ENCODE results near the gene B4GAT1. TPM values are rescaled to one million over a fixed set of nuclear protein-coding genes. Genes with fewer than 3 reads are reported as not detected.

The B4GAT1 gene
- total and polyA plus RNA-seq, 2 experiments from 2014 or later: 40.8 to 41.5 TPM

DNA sequence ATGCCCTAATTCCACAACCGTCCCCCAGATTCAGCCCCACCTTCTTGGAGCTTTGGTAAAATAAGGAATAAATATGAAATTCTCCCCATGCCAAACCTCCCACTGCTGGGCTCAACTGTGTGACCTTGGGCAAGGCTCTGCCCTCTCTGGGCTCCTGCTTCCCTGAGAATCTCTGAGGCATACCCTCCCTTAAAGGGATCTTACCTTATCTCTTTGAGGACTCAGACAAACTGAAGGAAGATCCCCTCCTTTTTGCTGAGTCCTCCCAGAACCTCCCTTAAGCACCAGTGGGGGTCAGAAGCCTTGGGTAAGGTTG lies 33.3 kb downstream of the B4GAT1 start:
- no peak for DNase-seq (ENCODE audit: low spot score)
- Histone ChIP-seq H3K79me2 (peaks cover 29% of the 10 kb centered on the region), H3K9me2 (replicated peaks; ENCODE audit: insufficient read depth) (no peaks in the 10 kb centered on the region), H3K27ac (peak overlapping the region; percentile 97), H3K4me1 (ENCODE audit: insufficient read depth) (peaks cover 21% of the 10 kb centered on the region), H2AFZ (no peak overlapping the region), H3K27me3 (no peaks in the 10 kb centered on the region), H3K4me2 (peak overlapping the region; percentile 77), H3K36me3 (replicated peaks; ENCODE audit: insufficient read depth, low read depth) (no peaks in the 10 kb centered on the region), H3K4me3 (peak overlapping the region; percentile 27), H4K20me1 (ENCODE audit: insufficient read depth, poor library complexity, severe bottlenecking) (no peaks in the 10 kb centered on the region), H3K9me3 (ENCODE audit: low read depth) (no peaks in the 10 kb centered on the region)
- TF ChIP-seq EZH2phosphoT487 (IDR thresholded peaks at IDR 0.05; ENCODE audit: low read depth, severe bottlenecking, unreplicated experiment) (no peak), EZH2 (IDR thresholded peaks at IDR 0.05; ENCODE audit: borderline replicate concordance) (no peak)
- TF ChIP-seq, protein P1, sequence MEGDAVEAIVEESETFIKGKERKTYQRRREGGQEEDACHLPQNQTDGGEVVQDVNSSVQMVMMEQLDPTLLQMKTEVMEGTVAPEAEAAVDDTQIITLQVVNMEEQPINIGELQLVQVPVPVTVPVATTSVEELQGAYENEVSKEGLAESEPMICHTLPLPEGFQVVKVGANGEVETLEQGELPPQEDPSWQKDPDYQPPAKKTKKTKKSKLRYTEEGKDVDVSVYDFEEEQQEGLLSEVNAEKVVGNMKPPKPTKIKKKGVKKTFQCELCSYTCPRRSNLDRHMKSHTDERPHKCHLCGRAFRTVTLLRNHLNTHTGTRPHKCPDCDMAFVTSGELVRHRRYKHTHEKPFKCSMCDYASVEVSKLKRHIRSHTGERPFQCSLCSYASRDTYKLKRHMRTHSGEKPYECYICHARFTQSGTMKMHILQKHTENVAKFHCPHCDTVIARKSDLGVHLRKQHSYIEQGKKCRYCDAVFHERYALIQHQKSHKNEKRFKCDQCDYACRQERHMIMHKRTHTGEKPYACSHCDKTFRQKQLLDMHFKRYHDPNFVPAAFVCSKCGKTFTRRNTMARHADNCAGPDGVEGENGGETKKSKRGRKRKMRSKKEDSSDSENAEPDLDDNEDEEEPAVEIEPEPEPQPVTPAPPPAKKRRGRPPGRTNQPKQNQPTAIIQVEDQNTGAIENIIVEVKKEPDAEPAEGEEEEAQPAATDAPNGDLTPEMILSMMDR (IDR thresholded peaks at IDR 0.05; ENCODE audit: poor library complexity): no peak
- 87% methylated on average over 1 of the region's 1 CpG for WGBS (ENCODE audit: low lambda C conversion rate, missing lambda C conversion rate)

DNA sequence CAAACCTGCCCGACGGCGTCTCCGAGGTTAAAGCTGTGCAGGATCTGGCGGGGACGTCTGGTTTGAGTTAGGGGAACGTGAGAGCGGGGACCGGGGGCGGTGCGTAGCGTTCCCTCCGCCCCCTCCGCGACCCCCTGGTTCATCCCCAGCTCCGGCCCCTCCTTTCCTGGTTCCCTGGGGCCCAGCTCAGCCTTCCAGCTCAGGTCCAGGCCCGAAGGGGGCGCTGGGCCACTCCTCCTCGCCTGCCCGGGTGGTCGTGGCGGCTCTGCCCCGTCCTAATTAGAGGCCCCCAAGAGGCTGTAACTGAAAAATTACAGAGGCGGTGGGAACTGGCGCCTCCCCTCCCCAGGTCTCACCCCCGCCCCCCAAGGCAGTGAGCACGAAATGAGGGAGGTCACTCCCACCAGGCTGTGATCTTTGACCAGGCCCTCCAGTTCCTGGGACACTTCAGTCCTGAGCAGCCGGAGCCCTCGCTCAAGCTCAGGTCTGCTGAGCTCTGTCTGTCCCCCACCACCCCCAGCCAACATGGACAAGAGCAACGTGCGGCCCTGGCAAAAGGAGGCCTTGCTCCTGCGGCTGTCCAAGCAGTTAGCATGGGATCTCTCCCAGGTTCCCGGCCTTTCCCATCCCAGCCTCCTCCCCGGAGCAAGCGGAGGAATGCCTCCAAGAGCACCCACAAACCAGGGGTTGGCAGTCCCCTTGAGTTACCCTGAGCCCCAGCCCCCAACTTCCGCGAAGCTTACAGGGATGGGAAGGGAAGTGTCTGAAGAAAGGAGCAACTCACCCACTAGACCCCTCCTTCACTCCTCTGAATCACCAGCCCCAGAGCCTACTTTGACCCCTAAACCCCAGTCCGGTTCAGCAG lies 33.9 kb downstream of the B4GAT1 start:
- Histone ChIP-seq H3K79me2 (peaks cover 29% of the 10 kb centered on the region), H3K4me2 (peak overlapping the region; percentile 77), H3K9me2 (replicated peaks; ENCODE audit: insufficient read depth) (no peaks in the 10 kb centered on the region), H3K4me3 (peak overlapping the region; percentile 27), H3K36me3 (replicated peaks; ENCODE audit: insufficient read depth, low read depth) (no peaks in the 10 kb centered on the region), H3K27ac (peak overlapping the region; percentile 97), H4K20me1 (ENCODE audit: insufficient read depth, poor library complexity, severe bottlenecking) (no peaks in the 10 kb centered on the region), H3K9me3 (ENCODE audit: low read depth) (no peaks in the 10 kb centered on the region), H2AFZ (no peak overlapping the region), H3K4me1 (ENCODE audit: insufficient read depth) (peaks cover 15% of the 10 kb centered on the region), H3K27me3 (no peaks in the 10 kb centered on the region)
- peak; percentile 86 for DNase-seq (ENCODE audit: low spot score)
- TF ChIP-seq, protein P1 (IDR thresholded peaks at IDR 0.05; ENCODE audit: poor library complexity): peak; percentile 52
- TF ChIP-seq EZH2phosphoT487 (IDR thresholded peaks at IDR 0.05; ENCODE audit: low read depth, severe bottlenecking, unreplicated experiment): no peak
- 22% methylated on average over 23 of the region's 38 CpGs for WGBS (ENCODE audit: low lambda C conversion rate, missing lambda C conversion rate)

DNA sequence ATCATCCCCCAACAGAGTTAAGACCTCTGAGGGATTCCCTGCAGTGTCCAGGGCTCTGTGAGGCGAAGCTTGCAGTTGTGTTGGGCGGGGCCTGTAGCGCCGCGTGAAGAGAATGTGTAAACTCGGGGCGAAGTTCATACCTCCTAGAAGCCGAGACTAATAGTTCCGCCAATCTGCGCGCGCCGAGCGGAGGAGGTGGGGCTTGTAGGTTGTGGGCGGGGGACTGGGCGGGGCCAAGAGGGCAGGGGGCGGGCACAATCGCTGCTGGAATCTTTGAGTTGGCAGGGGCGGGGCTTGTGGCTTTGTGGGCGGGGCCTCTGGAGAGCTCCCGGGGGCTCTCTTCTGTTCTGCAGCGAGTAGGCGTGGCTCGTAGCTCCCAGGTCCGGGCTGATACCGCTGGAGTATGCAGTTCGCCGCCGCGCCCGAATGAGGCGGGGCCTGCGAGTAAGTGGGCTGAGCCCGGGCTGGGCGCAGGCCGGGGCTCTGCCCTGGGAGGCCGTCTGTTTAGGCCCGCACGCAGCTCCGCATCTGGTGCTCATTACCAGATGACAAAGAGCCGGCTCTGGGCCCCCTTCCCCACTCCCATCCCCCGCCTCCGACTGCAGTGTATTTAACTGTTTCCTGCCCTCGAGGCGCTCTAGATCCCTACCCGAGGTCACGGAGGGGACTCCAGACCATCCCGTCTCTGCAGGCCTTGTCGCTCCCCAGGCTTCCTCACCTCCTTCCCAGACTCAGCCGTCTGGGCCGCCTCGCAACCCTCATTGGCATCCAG lies 34.7 kb downstream of the B4GAT1 start:
- Histone ChIP-seq H3K79me2 (peaks cover 29% of the 10 kb centered on the region), H3K4me2 (peak overlapping the region; percentile 86), H3K27ac (peak overlapping the region; percentile 97), H3K27me3 (no peaks in the 10 kb centered on the region), H3K36me3 (replicated peaks; ENCODE audit: insufficient read depth, low read depth) (no peaks in the 10 kb centered on the region), H3K9me3 (ENCODE audit: low read depth) (no peaks in the 10 kb centered on the region), H3K4me3 (peak overlapping the region; percentile 59), H2AFZ (peak overlapping the region; percentile 70), H3K4me1 (ENCODE audit: insufficient read depth) (peaks cover 7% of the 10 kb centered on the region), H3K9me2 (replicated peaks; ENCODE audit: insufficient read depth) (no peaks in the 10 kb centered on the region), H4K20me1 (ENCODE audit: insufficient read depth, poor library complexity, severe bottlenecking) (no peaks in the 10 kb centered on the region)
- DNase-seq (ENCODE audit: low spot score): peak; percentile 100
- 2% methylated on average over 30 of the region's 52 CpGs for WGBS (ENCODE audit: low lambda C conversion rate, missing lambda C conversion rate)
- TF ChIP-seq EZH2 (IDR thresholded peaks at IDR 0.05; ENCODE audit: borderline replicate concordance) (no peak), EZH2phosphoT487 (IDR thresholded peaks at IDR 0.05; ENCODE audit: low read depth, severe bottlenecking, unreplicated experiment) (no peak)
- TF ChIP-seq, protein P1 (IDR thresholded peaks at IDR 0.05; ENCODE audit: poor library complexity): no peak
